ENCODE measurements around the gene SOX15. TPM values are rescaled to one million over a fixed set of nuclear protein-coding genes. Genes with fewer than 3 reads are reported as not detected.
A peak's percentile ranks its signal among the peaks of the same experiment; 100 is the strongest.

Gene SOX15
- total RNA-seq, 4 donors from 2014 or later: 1.9 to 2.7 (median 2.4) TPM; not detected in 1

DNA sequence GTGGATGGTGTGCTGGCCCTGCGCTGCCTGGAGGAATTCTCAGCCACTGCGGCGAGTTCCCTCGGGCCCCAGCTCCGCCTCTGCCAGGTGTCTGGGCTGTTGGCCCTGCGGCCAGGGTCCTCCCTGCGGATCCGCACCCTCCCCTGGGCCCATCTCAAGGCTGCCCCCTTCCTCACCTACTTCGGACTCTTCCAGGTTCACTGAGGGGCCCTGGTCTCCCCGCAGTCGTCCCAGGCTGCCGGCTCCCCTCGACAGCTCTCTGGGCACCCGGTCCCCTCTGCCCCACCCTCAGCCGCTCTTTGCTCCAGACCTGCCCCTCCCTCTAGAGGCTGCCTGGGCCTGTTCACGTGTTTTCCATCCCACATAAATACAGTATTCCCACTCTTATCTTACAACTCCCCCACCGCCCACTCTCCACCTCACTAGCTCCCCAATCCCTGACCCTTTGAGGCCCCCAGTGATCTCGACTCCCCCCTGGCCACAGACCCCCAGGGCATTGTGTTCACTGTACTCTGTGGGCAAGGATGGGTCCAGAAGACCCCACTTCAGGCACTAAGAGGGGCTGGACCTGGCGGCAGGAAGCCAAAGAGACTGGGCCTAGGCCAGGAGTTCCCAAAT lies 32.6 kb downstream of the SOX15 start:
- H3K9me3 ChIP-seq: peaks cover 0 to 4% (median 0%) of the 10 kb centered on the region in 4 donors
- TF ChIP-seq CTCF (IDR thresholded peaks at IDR 0.05) (peak in 2 of 6 experiments; percentile 24 to 31), POLR2A (IDR thresholded peaks at IDR 0.05) (peak; percentile 39 to 71)
- DNase-seq: peak in 2 of 3 donors; percentile 73 to 78
- H3K4me3 ChIP-seq: peak overlapping the region in 2 of 4 donors; percentile 71 to 99
- H3K27me3 ChIP-seq: no peaks in the 10 kb centered on the region
- no peaks in the 10 kb centered on the region for H3K36me3 ChIP-seq
- peak overlapping the region; percentile 89 to 99 (median 93) for H3K27ac ChIP-seq
- peaks cover 4 to 42% (median 28%) of the 10 kb centered on the region in 4 donors for H3K4me1 ChIP-seq

- H3K27ac ChIP-seq: peak overlapping the region in 3 of 4 donors; percentile 89 to 99 (median 92)
- DNase-seq: no peak
- peak overlapping the region in 2 of 4 donors; percentile 71 to 99 for H3K4me3 ChIP-seq
Observed at GRCh38 chr17:7556627-7557026, 33.3 kb downstream of the SOX15 start.

GRCh38 chr17:7555320-7555948 lies 34.5 kb downstream of the SOX15 start:
- no peaks in the 10 kb centered on the region for H3K27me3 ChIP-seq
- TF ChIP-seq CTCF (IDR thresholded peaks at IDR 0.05): no peak
- no peak for TF ChIP-seq POLR2A (IDR thresholded peaks at IDR 0.05)
- peaks cover 4 to 37% (median 26%) of the 10 kb centered on the region in 4 donors for H3K4me1 ChIP-seq
- no peaks in the 10 kb centered on the region for H3K36me3 ChIP-seq
- DNase-seq: no peak
- no peak overlapping the region for H3K4me3 ChIP-seq
- H3K27ac ChIP-seq: no peak overlapping the region
- no peaks in the 10 kb centered on the region for H3K9me3 ChIP-seq

More at GRCh38 chr17:7556627-7557026, 33.3 kb downstream of the SOX15 start:
- TF ChIP-seq CTCF (IDR thresholded peaks at IDR 0.05) (no peak), POLR2A (IDR thresholded peaks at IDR 0.05) (no peak)
- Histone ChIP-seq H3K9me3 (peaks cover 0 to 2% (median 0%) of the 10 kb centered on the region in 4 donors), H3K27me3 (no peaks in the 10 kb centered on the region), H3K36me3 (no peaks in the 10 kb centered on the region), H3K4me1 (peaks cover 4 to 42% (median 28%) of the 10 kb centered on the region in 4 donors)

GRCh38 chr17:7553356-7553755 lies 36.5 kb downstream of the SOX15 start:
- TF ChIP-seq POLR2A (IDR thresholded peaks at IDR 0.05): no peak
- no peak for TF ChIP-seq CTCF (IDR thresholded peaks at IDR 0.05)
- no peak for DNase-seq
- H3K36me3 ChIP-seq: no peaks in the 10 kb centered on the region
- peak overlapping the region in 3 of 4 donors; percentile 47 to 80 (median 50) for H3K27ac ChIP-seq
- H3K4me3 ChIP-seq: no peak overlapping the region
- no peaks in the 10 kb centered on the region for H3K9me3 ChIP-seq
- peaks cover 4 to 32% (median 14%) of the 10 kb centered on the region in 4 donors for H3K4me1 ChIP-seq
- no peaks in the 10 kb centered on the region for H3K27me3 ChIP-seq

GRCh38 chr17:7552621-7553051 lies 37.3 kb downstream of the SOX15 start:
- peak in 2 of 3 donors; percentile 63 to 75 for DNase-seq
- Histone ChIP-seq H3K4me3 (no peak overlapping the region), H3K36me3 (no peaks in the 10 kb centered on the region), H3K9me3 (no peaks in the 10 kb centered on the region), H3K27me3 (no peaks in the 10 kb centered on the region), H3K27ac (peak overlapping the region in 2 of 4 donors; percentile 62 to 80), H3K4me1 (peaks cover under 1 to 30% (median 15%) of the 10 kb centered on the region in 4 donors)
- no peak for TF ChIP-seq CTCF (IDR thresholded peaks at IDR 0.05)
- no peak for TF ChIP-seq POLR2A (IDR thresholded peaks at IDR 0.05)

All from Peyer's patch (tissue), 4 donors.